HUES48 (cell line): ENCODE data around the gene GPR143.
"Not testable (repeated sequence)": the region's sequence is repeated elsewhere in the genome, so short reads cannot be mapped to it uniquely, and the experiment has no call there.

ENCODE experiments used
- H3K27ac ChIP-seq: one replicate; pipeline ENCODE4 v1.7.0; 2013; ENCODE audit warnings: low read depth, low read length, inconsistent platforms
- H3K27me3 ChIP-seq: 2 replicates; pipeline ENCODE4 v1.6.1; 2013; ENCODE audit warnings: mild to moderate bottlenecking, low read length; ENCODE audit not compliant: control insufficient read depth, insufficient read depth
- H3K36me3 ChIP-seq: 2 replicates; pipeline ENCODE4 v1.6.1; 2013; ENCODE audit warnings: low read length; ENCODE audit not compliant: control insufficient read depth, insufficient read depth
- H3K4me1 ChIP-seq: 2 replicates; pipeline ENCODE4 v1.6.1; 2013; ENCODE audit warnings: mild to moderate bottlenecking, low read length; ENCODE audit not compliant: control insufficient read depth, insufficient read depth
- H3K4me3 ChIP-seq: 2 replicates; pipeline ENCODE4 v1.5.1; 2013; ENCODE audit warnings: mild to moderate bottlenecking, low read depth, low read length
- H3K9ac ChIP-seq: 2 replicates; pipeline ENCODE4 v1.6.1; 2013; ENCODE audit warnings: mild to moderate bottlenecking, low read depth, low read length, moderate library complexity
- H3K9me3 ChIP-seq: 2 replicates; pipeline ENCODE4 v1.6.1; 2013; ENCODE audit warnings: low read length; ENCODE audit not compliant: control insufficient read depth, insufficient read depth

The GPR143 gene

GRCh38 chrX:9768321-9768839, 2.7 kb upstream of the GPR143 start:
- not testable (repeated sequence) for H3K27ac ChIP-seq

GRCh38 chrX:9767375-9767774, 1.7 kb upstream of the GPR143 start:
- no peak overlapping the region for H3K9ac ChIP-seq

More at GRCh38 chrX:9768321-9768839, 2.7 kb upstream of the GPR143 start:
- not testable (repeated sequence) for H3K36me3 ChIP-seq, H3K9ac ChIP-seq, H3K4me3 ChIP-seq, H3K4me1 ChIP-seq, H3K27me3 ChIP-seq, H3K9me3 ChIP-seq

GRCh38 chrX:9765072-9765736, 443 bp downstream of the GPR143 start:
- H3K27ac ChIP-seq = no peak overlapping the region
- H3K4me1 ChIP-seq = 0 out of 2 replicates have a peak, but pooled peaks cover 5% of the 10 kb centered on the region
- H3K36me3 ChIP-seq = no peaks in the 10 kb centered on the region
- H3K27me3 ChIP-seq = peaks cover 4% of the 10 kb centered on the region; the same call in 1 of the 2 replicates
- peak overlapping the region; percentile 72 for H3K4me3 ChIP-seq
- H3K9ac ChIP-seq = peak overlapping the region; percentile 72
- no peaks in the 10 kb centered on the region for H3K9me3 ChIP-seq

More at GRCh38 chrX:9767375-9767774, 1.7 kb upstream of the GPR143 start:
- no peaks in the 10 kb centered on the region for H3K36me3 ChIP-seq
- no peaks in the 10 kb centered on the region for H3K9me3 ChIP-seq
- H3K27ac ChIP-seq = no peak overlapping the region
- H3K27me3 ChIP-seq = peaks cover 4% of the 10 kb centered on the region; the same call in 1 of the 2 replicates
- no peak overlapping the region for H3K4me3 ChIP-seq
- H3K4me1 ChIP-seq = 0 out of 2 replicates have a peak, but pooled peaks cover 5% of the 10 kb centered on the region

- H3K9ac ChIP-seq = no peak overlapping the region
Measured at GRCh38 chrX:9759337-9759736, 6.3 kb downstream of the GPR143 start.

GRCh38 chrX:9758021-9758638, 7.5 kb downstream of the GPR143 start:
- Histone ChIP-seq H3K4me1 (no peaks in the 10 kb centered on the region), H3K36me3 (0 out of 2 replicates have a peak, but pooled peaks cover 16% of the 10 kb centered on the region), H3K9ac (no peak overlapping the region), H3K27me3 (no peaks in the 10 kb centered on the region), H3K4me3 (no peak overlapping the region), H3K27ac (no peak overlapping the region), H3K9me3 (no peaks in the 10 kb centered on the region)

More at GRCh38 chrX:9759337-9759736, 6.3 kb downstream of the GPR143 start:
- Histone ChIP-seq H3K4me1 (no peaks in the 10 kb centered on the region), H3K36me3 (0 out of 2 replicates have a peak, but pooled peaks cover 16% of the 10 kb centered on the region), H3K27me3 (no peaks in the 10 kb centered on the region), H3K27ac (no peak overlapping the region), H3K4me3 (no peak overlapping the region), H3K9me3 (no peaks in the 10 kb centered on the region)

GRCh38 chrX:9757366-9757765, 8.3 kb downstream of the GPR143 start:
- H3K9me3 ChIP-seq = no peaks in the 10 kb centered on the region
- no peak overlapping the region for H3K9ac ChIP-seq
- H3K27ac ChIP-seq = no peak overlapping the region
- H3K4me1 ChIP-seq = no peaks in the 10 kb centered on the region
- no peaks in the 10 kb centered on the region for H3K27me3 ChIP-seq
- H3K4me3 ChIP-seq = no peak overlapping the region
- 0 out of 2 replicates have a peak, but pooled peaks cover 17% of the 10 kb centered on the region for H3K36me3 ChIP-seq

GRCh38 chrX:9749146-9749692, 16.4 kb downstream of the GPR143 start:
- Histone ChIP-seq H3K27ac (no peak overlapping the region), H3K4me3 (no peak overlapping the region), H3K36me3 (0 out of 2 replicates have a peak, but pooled peaks cover 3% of the 10 kb centered on the region), H3K9ac (no peak overlapping the region), H3K9me3 (no peaks in the 10 kb centered on the region), H3K27me3 (no peaks in the 10 kb centered on the region), H3K4me1 (peaks cover 16% of the 10 kb centered on the region)

GRCh38 chrX:9747644-9748043, 18.0 kb downstream of the GPR143 start:
- Histone ChIP-seq H3K27ac (no peak overlapping the region), H3K4me1 (peaks cover 16% of the 10 kb centered on the region), H3K27me3 (no peaks in the 10 kb centered on the region), H3K9me3 (no peaks in the 10 kb centered on the region), H3K9ac (no peak overlapping the region), H3K36me3 (peaks cover 9% of the 10 kb centered on the region), H3K4me3 (no peak overlapping the region)

- Histone ChIP-seq H3K9me3 (no peaks in the 10 kb centered on the region), H3K27ac (peak overlapping the region; percentile 65), H3K9ac (no peak overlapping the region)
Measured at GRCh38 chrX:9746148-9746888, 19.3 kb downstream of the GPR143 start.

GRCh38 chrX:9745417-9746115, 20.1 kb downstream of the GPR143 start:
- no peaks in the 10 kb centered on the region for H3K9me3 ChIP-seq
- H3K9ac ChIP-seq = no peak overlapping the region
- H3K36me3 ChIP-seq = peaks cover 16% of the 10 kb centered on the region
- H3K27me3 ChIP-seq = no peaks in the 10 kb centered on the region
- peaks cover 16% of the 10 kb centered on the region for H3K4me1 ChIP-seq
- no peak overlapping the region for H3K4me3 ChIP-seq
- H3K27ac ChIP-seq = no peak overlapping the region

More at GRCh38 chrX:9746148-9746888, 19.3 kb downstream of the GPR143 start:
- H3K4me3 ChIP-seq = no peak overlapping the region
- H3K36me3 ChIP-seq = peaks cover 10% of the 10 kb centered on the region
- H3K27me3 ChIP-seq = no peaks in the 10 kb centered on the region
- H3K4me1 ChIP-seq = peaks cover 16% of the 10 kb centered on the region
